Head of caudate nucleus (tissue), 42 donors: ENCODE data around the gene SECTM1.

Source experiments
- DNase-seq, 42 donors: peaks; one replicate each; pipeline versions ENCODE4 v3.0.0 to v3.0.0-alpha.2; 2020 to 2021; ENCODE audit warnings: mixed read lengths in 7 of 42
- intact Hi-C: fragments of 100-400 bp; cut with DNase I; formaldehyde crosslinking; loops from one replicate; pipeline ENCODE4 v1.15.0; 2022

The SECTM1 gene

GRCh38 chr17:82296511-82297279, 36.9 kb downstream of the SECTM1 start:
- no peak for DNase-seq
- intact Hi-C loops, result loop anchor here (5.0 kb wide), 1 partner anchor 34 kb away; no protein-coding TSS in a partner anchor

GRCh38 chr17:82295472-82295814, 38.1 kb downstream of the SECTM1 start:
- intact Hi-C loops, result loop anchor here (5.0 kb wide), 1 partner anchor 33 kb away; no protein-coding TSS in a partner anchor
- no peak for DNase-seq

- DNase-seq, result no peak
- intact Hi-C loops, result no loop called here
Measured at GRCh38 chr17:82294064-82294773, 39.3 kb downstream of the SECTM1 start.

- peak; percentile 88 to 98 (median 96) for DNase-seq
- intact Hi-C loops, result no loop called here
Measured at GRCh38 chr17:82292251-82293154, 41.1 kb downstream of the SECTM1 start.

GRCh38 chr17:82291582-82292250, 41.9 kb downstream of the SECTM1 start:
- no peak for DNase-seq
- intact Hi-C loops, result no loop called here

- intact Hi-C loops, result no loop called here
- DNase-seq, result no peak
Measured at GRCh38 chr17:82287868-82288801, 45.4 kb downstream of the SECTM1 start.

- DNase-seq, result no peak
- intact Hi-C loops, result no loop called here
Measured at GRCh38 chr17:82287013-82287867, 46.3 kb downstream of the SECTM1 start.

- no peak for DNase-seq
- intact Hi-C loops, result no loop called here
Measured at GRCh38 chr17:82285141-82285540, 48.4 kb downstream of the SECTM1 start.

- intact Hi-C loops, result no loop called here
- peak in 16 of 42 donors; percentile 19 to 67 (median 32) for DNase-seq
Measured at GRCh38 chr17:82283208-82283749, 50.3 kb downstream of the SECTM1 start.

- no peak for DNase-seq
- intact Hi-C loops, result no loop called here
Measured at GRCh38 chr17:82282239-82283207, 51.0 kb downstream of the SECTM1 start.

- intact Hi-C loops, result no loop called here
- no peak for DNase-seq
Measured at GRCh38 chr17:82281502-82282238, 51.9 kb downstream of the SECTM1 start.

- no peak for DNase-seq
- intact Hi-C loops, result no loop called here
Measured at GRCh38 chr17:82281076-82281475, 52.5 kb downstream of the SECTM1 start.

- intact Hi-C loops, result no loop called here
- DNase-seq, result no peak
Measured at GRCh38 chr17:82280537-82280936, 53.0 kb downstream of the SECTM1 start.

- DNase-seq, result no peak
- intact Hi-C loops, result no loop called here
Measured at GRCh38 chr17:82278786-82279391, 54.7 kb downstream of the SECTM1 start.

GRCh38 chr17:82278308-82278707, 55.3 kb downstream of the SECTM1 start:
- intact Hi-C loops, result no loop called here
- DNase-seq, result no peak
